Activated CD4-positive, alpha-beta T cell treated with anti-CD3 and anti-CD28 coated beads for 36 hours (primary cell): ENCODE data around the gene RAD51B. TPM values are rescaled to one million over a fixed set of nuclear protein-coding genes. Genes with fewer than 3 reads are reported as not detected.

Source experiments
- ATAC-seq: fragments of 200-7000 bp; cut with Tn5 transposase; one replicate; pipeline ENCODE4 v1.10.0; 2021; ENCODE audit warnings: mild to moderate bottlenecking, moderate library complexity
- CTCF ChIA-PET: fragments of 350-600 bp; sonication (Branson Sonifier 250); formaldehyde crosslinking; loops from one replicate; lab custom pipeline; 2021; ENCODE audit warnings: antibody characterized with exemption; lab: Charles Lee
- POLR2A ChIA-PET: fragments of 350-600 bp; sonication (Branson Sonifier 250); formaldehyde crosslinking; loops from one replicate; lab custom pipeline; 2021; ENCODE audit warnings: antibody characterized with exemption, inconsistent platforms; lab: Charles Lee
- DNase-seq: peaks from one replicate; pipeline ENCODE4 v3.0.0-alpha.2; 2020
- H3K27ac Mint-ChIP-seq: one replicate; pipeline ENCODE4 v1.8.0; 2021; ENCODE audit warnings: mixed read lengths
- H3K27me3 Mint-ChIP-seq: one replicate; pipeline ENCODE4 v1.8.0; 2021; ENCODE audit warnings: mixed read lengths
- H3K36me3 Mint-ChIP-seq: one replicate; pipeline ENCODE4 v1.8.0; 2021; ENCODE audit warnings: low read depth, mixed read lengths
- H3K4me1 Mint-ChIP-seq: one replicate; pipeline ENCODE4 v1.8.0; 2021; ENCODE audit warnings: mixed read lengths
- H3K4me3 Mint-ChIP-seq: one replicate; pipeline ENCODE4 v1.8.0; 2021; ENCODE audit warnings: mild to moderate bottlenecking, moderate library complexity, mixed read lengths
- H3K9me3 Mint-ChIP-seq: one replicate; pipeline ENCODE4 v1.8.0; 2021; ENCODE audit warnings: low read depth, mixed read lengths
- intact Hi-C, 2 experiments: fragments of 100-400 bp; cut with DNase I in 1 of 2; cut with micrococcal nuclease in 1 of 2; formaldehyde crosslinking; loops; one replicate each; pipeline versions ENCODE4 v1.14.2 to v1.15.1; 2022 to 2024; cut with DNase I, micrococcal nuclease
- total RNA-seq, 2 experiments: library from RNA; stranded (reverse); gene quantifications; one replicate each; pipeline ENCODE4 v1.2.3, GENCODE V29; 2021

The RAD51B gene
- total RNA-seq, 2 experiments from 2014 or later: 26.4 to 39.9 TPM

DNA sequence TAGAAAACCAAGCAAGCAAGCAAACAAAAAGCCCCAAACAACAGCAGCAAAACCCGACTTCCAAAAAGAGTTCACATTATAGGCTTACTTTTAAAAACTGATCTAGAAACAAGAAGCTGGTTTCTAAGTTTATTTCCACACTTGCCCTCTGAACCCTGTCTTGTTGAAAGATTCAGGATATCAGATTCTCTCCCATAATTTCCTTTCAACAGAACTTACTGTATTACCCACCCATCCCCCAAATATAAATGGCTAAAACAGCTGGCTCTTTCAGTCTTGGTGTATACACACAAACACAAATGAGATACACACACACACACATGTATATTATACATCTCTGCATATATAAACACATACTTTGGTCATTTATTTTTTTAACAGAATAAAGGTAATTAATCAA, 512.4 kb downstream of the RAD51B start:
- intact Hi-C loops: no loop called here
- Mint-ChIP-seq H3K4me3 (no peak overlapping the region), H3K36me3 (no peaks in the 10 kb centered on the region), H3K4me1 (peaks cover 4% of the 10 kb centered on the region), H3K27me3 (no peaks in the 10 kb centered on the region), H3K27ac (no peak overlapping the region), H3K9me3 (no peaks in the 10 kb centered on the region)
- no peak for ATAC-seq
- CTCF ChIA-PET: interaction anchor here (0.6 kb wide), 1 partner anchor 31 kb away, joined by 4 read pairs; no protein-coding TSS in a partner anchor
- no peak for DNase-seq
- POLR2A ChIA-PET: no interaction called here

DNA sequence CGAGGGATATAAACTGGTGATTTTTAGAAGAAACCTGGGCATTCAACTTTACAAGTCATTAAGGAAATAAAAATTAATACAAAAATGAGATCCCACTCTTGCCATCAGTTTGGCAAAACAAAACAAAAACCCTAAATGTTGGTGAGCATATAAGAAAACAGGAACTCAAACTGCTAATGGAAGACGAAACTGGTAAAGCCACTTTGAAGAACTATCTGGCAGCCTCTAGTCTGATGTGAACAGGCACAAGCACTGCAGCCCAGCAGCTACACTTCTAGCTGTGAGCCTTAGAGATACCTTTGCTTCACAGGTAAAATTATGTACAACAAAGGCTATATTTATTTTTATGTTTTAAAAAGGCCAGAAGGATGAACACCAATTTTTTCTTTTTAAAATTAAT, 513.7 kb downstream of the RAD51B start:
- Mint-ChIP-seq H3K36me3 (no peaks in the 10 kb centered on the region), H3K27ac (no peak overlapping the region), H3K9me3 (no peaks in the 10 kb centered on the region), H3K27me3 (no peaks in the 10 kb centered on the region), H3K4me1 (peaks cover 4% of the 10 kb centered on the region), H3K4me3 (no peak overlapping the region)
- no peak for ATAC-seq
- DNase-seq: no peak
- ChIA-PET POLR2A (no interaction called here), CTCF (no interaction called here)
- intact Hi-C loops: no loop called here

DNA sequence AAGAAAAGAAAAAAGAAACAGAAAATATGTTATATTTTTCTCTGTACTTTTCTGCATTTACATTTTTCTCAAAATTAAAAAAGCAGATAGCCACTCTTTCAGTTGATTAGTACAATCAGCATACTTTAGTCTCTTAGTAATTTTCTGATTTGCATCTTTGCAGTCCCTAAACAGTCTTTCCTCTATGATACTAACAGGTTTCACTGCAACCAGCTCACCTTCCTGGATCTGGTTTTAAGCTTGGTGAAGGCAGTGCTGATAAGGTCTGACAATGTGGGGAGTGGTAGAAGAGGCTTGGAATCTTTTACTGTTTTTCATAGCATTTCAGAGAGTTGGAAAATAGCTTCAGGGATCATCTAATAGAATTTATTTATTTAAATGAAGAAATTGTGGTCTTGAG, 515.7 kb downstream of the RAD51B start:
- DNase-seq: no peak
- Mint-ChIP-seq H3K27me3 (no peaks in the 10 kb centered on the region), H3K36me3 (no peaks in the 10 kb centered on the region), H3K27ac (no peak overlapping the region), H3K9me3 (no peaks in the 10 kb centered on the region), H3K4me1 (peaks cover 4% of the 10 kb centered on the region), H3K4me3 (no peak overlapping the region)
- intact Hi-C loops: no loop called here
- ChIA-PET POLR2A (no interaction called here), CTCF (no interaction called here)
- ATAC-seq: no peak

DNA sequence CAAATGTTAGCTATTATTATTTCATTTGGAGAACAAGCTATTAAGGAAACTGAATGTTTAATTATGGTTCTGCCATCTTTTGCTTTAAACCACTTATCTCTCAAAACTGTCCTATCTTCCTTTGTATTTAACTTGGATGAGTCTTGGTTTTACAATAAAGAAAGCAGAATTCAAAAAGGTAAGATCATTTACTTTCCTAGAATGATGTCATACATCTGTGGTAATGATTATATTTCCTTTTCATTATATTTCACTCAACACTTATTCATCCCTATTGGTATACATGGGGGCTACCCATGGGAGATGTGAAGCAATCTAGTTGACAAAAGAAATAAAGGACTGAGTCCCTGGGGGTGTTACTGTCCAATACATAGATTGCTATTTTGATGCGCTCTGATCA, 516.6 kb downstream of the RAD51B start:
- Mint-ChIP-seq H3K4me3 (no peak overlapping the region), H3K27me3 (no peaks in the 10 kb centered on the region), H3K36me3 (no peaks in the 10 kb centered on the region), H3K9me3 (no peaks in the 10 kb centered on the region), H3K4me1 (peaks cover 5% of the 10 kb centered on the region), H3K27ac (no peak overlapping the region)
- DNase-seq (no peak), ATAC-seq (no peak)
- POLR2A ChIA-PET: no interaction called here
- intact Hi-C loops: no loop called here
- CTCF ChIA-PET: no interaction called here

DNA sequence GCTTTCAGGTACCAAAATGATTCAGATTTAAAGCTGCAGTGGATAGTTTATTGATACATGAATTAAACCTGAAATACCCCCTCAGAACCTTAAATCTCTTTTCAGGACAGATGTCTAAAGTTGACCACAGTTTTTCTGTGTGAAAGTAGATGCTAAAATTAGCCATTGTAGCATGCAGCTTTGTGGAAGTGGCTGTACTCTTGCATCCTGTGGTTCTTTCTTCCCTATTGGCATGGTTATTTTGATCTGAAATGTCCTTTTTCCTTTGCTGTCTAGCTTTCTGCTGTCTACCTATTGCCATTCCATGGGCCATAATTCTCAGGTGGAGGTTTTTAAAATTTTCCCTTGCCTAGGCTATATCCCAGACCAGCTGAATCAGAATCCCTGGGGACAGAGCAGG, 517.7 kb downstream of the RAD51B start:
- CTCF ChIA-PET: interaction anchor here (0.7 to 1.0 kb wide), 3 partner anchors 15 to 766 kb away, joined by 3 to 4 read pairs (median 3); no protein-coding TSS in a partner anchor
- Mint-ChIP-seq H3K27me3 (no peaks in the 10 kb centered on the region), H3K36me3 (no peaks in the 10 kb centered on the region), H3K4me1 (peaks cover 15% of the 10 kb centered on the region), H3K27ac (no peak overlapping the region), H3K9me3 (no peaks in the 10 kb centered on the region), H3K4me3 (no peak overlapping the region)
- POLR2A ChIA-PET: interaction anchor here (0.6 kb wide), 1 partner anchor 234 kb away, joined by 3 read pairs; no protein-coding TSS in a partner anchor
- intact Hi-C loops: no loop called here
- ATAC-seq (no peak), DNase-seq (no peak)

DNA sequence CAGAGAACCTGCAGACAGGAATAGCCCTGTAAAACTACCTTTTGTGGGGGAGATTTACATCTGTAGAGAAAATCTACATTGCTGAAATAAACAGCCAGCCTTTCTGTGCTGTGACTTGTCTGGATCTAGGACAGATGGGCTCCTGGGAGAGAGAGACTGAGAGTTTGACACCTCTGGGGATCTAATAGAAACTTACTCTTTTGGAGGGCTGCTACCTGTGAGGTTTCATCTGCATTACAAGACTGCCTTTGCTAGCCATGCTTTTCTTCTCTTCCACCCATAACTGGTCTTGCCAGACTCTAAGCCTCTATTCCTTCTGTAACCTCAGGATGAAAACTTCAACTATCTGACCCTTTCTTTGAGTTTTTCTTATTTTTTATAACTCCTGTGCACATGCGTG, 520.7 kb downstream of the RAD51B start:
- no peaks in the 10 kb centered on the region for H3K36me3 Mint-ChIP-seq
- intact Hi-C loops: no loop called here
- H3K9me3 Mint-ChIP-seq: peaks cover under 1% of the 10 kb centered on the region
- CTCF ChIA-PET: no interaction called here
- H3K4me1 Mint-ChIP-seq: peaks cover 20% of the 10 kb centered on the region
- no peak overlapping the region for H3K27ac Mint-ChIP-seq
- H3K27me3 Mint-ChIP-seq: no peaks in the 10 kb centered on the region
- POLR2A ChIA-PET: no interaction called here
- ATAC-seq: no peak
- H3K4me3 Mint-ChIP-seq: no peak overlapping the region
- DNase-seq: no peak

DNA sequence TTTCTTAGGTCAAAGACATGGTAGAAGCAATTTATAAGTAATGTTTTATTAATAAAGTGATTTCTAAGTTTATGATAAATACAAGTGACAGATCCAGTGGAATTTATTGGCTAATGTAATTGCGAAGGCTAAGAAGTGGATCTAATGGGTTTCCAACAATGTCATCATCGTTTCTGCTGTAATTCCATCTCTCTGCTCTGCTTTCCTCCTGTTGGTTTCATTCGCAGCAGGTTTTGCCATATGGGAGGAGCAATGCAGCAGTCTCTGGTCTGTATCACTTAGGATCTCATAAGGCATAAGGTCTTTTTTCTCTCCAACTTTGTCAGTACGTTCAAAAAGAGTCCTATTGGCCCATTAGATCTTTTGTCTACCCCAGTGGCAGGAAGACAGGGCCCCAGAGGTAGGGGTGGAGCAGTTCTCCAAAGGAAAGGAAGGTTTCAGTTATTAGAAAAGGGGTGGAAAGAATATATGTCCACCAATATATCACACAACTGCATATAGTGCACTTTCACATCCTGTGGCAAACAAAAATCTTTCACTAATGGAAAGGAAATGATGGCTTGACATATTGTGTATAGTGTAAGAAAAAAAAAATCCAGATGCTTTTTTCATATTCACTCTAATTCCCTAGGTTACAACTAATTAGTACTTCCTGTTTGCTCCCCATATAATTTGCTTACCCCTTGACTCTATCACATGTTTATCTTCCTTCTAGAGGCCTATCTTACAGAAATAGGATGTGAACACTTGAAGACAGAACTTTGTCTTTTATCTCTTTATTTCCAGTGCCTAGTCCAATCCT, 522.0 kb downstream of the RAD51B start:
- Mint-ChIP-seq H3K27ac (no peak overlapping the region), H3K4me1 (peaks cover 16% of the 10 kb centered on the region), H3K4me3 (no peak overlapping the region), H3K9me3 (peaks cover 2% of the 10 kb centered on the region), H3K27me3 (no peaks in the 10 kb centered on the region), H3K36me3 (peaks cover 2% of the 10 kb centered on the region)
- intact Hi-C loops: no loop called here
- DNase-seq (no peak), ATAC-seq (peak; percentile 23)
- ChIA-PET POLR2A (no interaction called here), CTCF (interaction anchor here (0.6 kb wide), 1 partner anchor 108 kb away, joined by 3 read pairs; no protein-coding TSS in a partner anchor)

DNA sequence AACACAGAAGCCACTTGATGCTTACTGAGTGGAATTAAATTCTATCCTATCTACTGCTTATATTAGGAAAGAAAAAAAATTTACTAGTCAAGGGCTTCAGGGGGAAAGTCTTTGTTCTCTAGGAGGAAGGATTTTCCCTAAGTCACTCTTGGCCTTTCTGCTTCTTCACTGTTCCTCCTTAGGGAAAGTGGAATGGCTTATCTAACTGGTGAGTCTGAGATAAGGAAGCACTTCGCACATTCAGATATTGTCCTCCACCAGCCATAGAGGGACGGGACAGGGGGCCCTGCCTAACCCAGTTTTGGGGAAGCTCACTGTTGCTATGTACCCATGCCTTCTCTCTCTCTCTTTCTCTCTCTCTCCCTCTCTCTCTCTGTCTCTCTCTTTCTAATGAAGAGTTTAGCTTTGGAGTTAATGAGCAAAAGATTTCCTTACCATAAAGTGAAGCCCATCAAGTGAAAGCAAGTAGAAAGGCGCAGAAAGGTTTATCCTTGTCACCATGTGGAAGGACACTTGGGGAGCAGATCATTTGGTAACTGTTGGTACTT, 522.7 kb downstream of the RAD51B start:
- intact Hi-C loops: no loop called here
- ChIA-PET CTCF (interaction anchor here (0.7 kb wide), 1 partner anchor 34 kb away, joined by 3 read pairs; no protein-coding TSS in a partner anchor), POLR2A (no interaction called here)
- Mint-ChIP-seq H3K4me1 (peaks cover 16% of the 10 kb centered on the region), H3K36me3 (peaks cover 2% of the 10 kb centered on the region), H3K27me3 (no peaks in the 10 kb centered on the region), H3K4me3 (no peak overlapping the region), H3K9me3 (peaks cover 2% of the 10 kb centered on the region), H3K27ac (no peak overlapping the region)
- DNase-seq (no peak), ATAC-seq (no peak)

DNA sequence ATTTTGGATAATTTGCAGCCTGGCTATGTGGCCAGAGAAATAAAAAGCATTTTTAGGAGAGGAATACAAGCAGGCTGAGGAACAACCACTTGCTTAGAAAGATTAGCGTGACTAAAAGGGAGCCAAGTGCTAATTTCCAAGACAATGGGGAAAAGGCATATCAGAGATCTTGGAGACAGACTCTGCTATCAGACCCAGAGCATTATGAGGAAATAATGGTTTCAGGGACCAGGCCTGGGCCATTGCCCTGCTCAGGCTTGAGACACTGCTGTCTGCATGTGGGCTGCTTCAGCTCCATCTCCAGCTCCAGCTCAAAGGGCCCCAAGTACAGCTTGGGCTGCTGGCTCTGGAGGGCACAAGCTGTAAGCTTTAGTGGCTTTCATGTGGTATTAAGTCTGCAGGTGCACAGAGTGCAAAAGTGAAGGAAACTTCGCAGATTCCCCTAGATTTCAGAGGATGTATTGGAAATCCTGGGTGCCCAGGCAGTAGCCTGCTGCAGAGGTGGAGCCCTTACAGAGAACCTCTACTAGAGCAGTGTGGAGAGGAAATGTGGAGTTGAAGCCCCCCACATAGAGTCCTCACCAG, 524.0 kb downstream of the RAD51B start:
- DNase-seq (no peak), ATAC-seq (no peak)
- ChIA-PET CTCF (no interaction called here), POLR2A (no interaction called here)
- Mint-ChIP-seq H3K36me3 (peaks cover 2% of the 10 kb centered on the region), H3K27ac (no peak overlapping the region), H3K4me1 (peaks cover 16% of the 10 kb centered on the region), H3K9me3 (peaks cover 2% of the 10 kb centered on the region), H3K27me3 (no peaks in the 10 kb centered on the region), H3K4me3 (no peak overlapping the region)
- intact Hi-C loops: no loop called here

DNA sequence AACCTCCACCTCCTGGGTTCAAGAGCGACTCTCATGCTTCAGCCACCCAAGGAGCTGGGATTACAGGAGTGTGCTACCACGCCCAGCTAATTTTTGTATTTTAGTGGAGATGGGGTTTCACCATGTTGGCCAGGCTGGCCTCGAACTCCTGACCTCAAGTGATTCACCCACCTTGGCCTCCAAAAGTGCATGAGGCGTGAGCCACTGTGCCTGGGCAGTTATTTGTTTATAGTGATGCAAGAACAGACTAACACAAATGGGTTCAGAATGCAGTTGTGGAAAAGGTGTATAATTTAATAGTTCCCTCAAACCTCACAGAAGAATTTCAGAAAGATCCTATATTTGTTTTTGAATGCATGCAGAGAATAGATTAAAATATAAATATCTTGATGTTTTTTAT, 526.2 kb downstream of the RAD51B start:
- H3K27ac Mint-ChIP-seq: no peak overlapping the region
- H3K36me3 Mint-ChIP-seq: peaks cover 2% of the 10 kb centered on the region
- CTCF ChIA-PET: interaction anchor here (0.6 kb wide), 1 partner anchor 1060 kb away, joined by 3 read pairs; no protein-coding TSS in a partner anchor
- no peak overlapping the region for H3K4me3 Mint-ChIP-seq
- peaks cover 16% of the 10 kb centered on the region for H3K4me1 Mint-ChIP-seq
- intact Hi-C loops: no loop called here
- H3K9me3 Mint-ChIP-seq: peaks cover 2% of the 10 kb centered on the region
- POLR2A ChIA-PET: no interaction called here
- ATAC-seq (no peak), DNase-seq (no peak)
- H3K27me3 Mint-ChIP-seq: no peaks in the 10 kb centered on the region

DNA sequence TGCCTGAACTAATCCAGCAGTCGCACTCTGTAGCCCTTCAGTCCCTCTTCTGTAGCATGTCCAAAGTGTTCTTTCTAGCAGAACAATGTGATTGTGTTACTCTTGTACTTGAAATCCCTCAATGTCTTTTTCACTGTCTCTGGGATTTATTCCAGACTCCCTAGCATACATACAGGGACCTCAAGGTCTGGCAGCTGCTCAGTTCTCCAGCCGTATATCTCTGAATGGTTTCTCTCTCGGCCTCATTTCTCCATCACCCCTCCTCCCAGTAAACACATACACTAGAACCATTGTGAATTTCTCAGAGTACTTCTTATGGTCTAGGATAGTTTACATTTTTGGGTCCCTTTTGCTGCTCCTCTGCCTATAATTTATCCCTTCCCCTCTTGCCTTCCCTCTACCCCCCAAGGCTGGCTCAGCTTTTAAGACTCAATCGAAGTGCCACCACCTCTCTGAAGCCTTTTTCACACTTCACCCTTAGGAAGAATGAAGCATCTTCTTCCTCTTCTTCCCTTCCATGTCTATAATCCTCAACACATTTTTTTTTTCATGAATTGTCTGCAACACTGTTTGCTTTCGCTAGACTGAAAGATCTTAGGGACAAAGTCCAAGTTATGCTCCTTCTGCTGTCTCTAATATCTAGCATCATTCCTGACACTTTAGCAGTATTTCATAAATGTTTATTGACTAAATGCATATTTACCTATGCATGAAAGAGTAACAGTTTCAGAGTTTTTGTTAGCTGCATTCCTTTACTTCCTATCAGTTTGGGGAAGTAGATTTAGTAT, 527.2 kb downstream of the RAD51B start:
- ChIA-PET CTCF (no interaction called here), POLR2A (no interaction called here)
- Mint-ChIP-seq H3K27ac (no peak overlapping the region), H3K36me3 (peaks cover 2% of the 10 kb centered on the region), H3K4me3 (no peak overlapping the region), H3K9me3 (peaks cover 2% of the 10 kb centered on the region), H3K4me1 (peaks cover 10% of the 10 kb centered on the region), H3K27me3 (no peaks in the 10 kb centered on the region)
- DNase-seq: no peak
- ATAC-seq: no peak
- intact Hi-C loops: no loop called here
